ENCODE data around the gene USP1. TPM values are rescaled to one million over a fixed set of nuclear protein-coding genes. Genes with fewer than 3 reads are reported as not detected.

USP1 gene
- total RNA-seq: 9.6 and 14.8 TPM in 2 replicates

- peak; percentile 99 for DNase-seq (ENCODE audit: extremely low read depth, low read depth, low spot score)
These were observed at the start of gene USP1 for GRCh38 chr1:62436466-62437272. Gene USP1 (plus strand): TSS chr1:62437049. CDS start chr1:62439868, 2,819 bp downstream.

- DNase-seq (ENCODE audit: extremely low read depth, low read depth, low spot score): no peak
These were observed 47.3 kb upstream of the USP1 start for GRCh38 chr1:62389531-62389930.

GRCh38 chr1:62390071-62390470 lies 46.8 kb upstream of the USP1 start:
- DNase-seq (ENCODE audit: extremely low read depth, low read depth, low spot score): no peak

- DNase-seq (ENCODE audit: extremely low read depth, low read depth, low spot score): no peak
These were observed 45.4 kb upstream of the USP1 start for GRCh38 chr1:62391369-62391971.

GRCh38 chr1:62392951-62393350 lies 43.9 kb upstream of the USP1 start:
- no peak for DNase-seq (ENCODE audit: extremely low read depth, low read depth, low spot score)

- DNase-seq (ENCODE audit: extremely low read depth, low read depth, low spot score): no peak
These were observed 42.2 kb upstream of the USP1 start for GRCh38 chr1:62394646-62395045.

- DNase-seq (ENCODE audit: extremely low read depth, low read depth, low spot score): no peak
These were observed 41.6 kb upstream of the USP1 start for GRCh38 chr1:62395291-62395690.

- DNase-seq (ENCODE audit: extremely low read depth, low read depth, low spot score): no peak
These were observed 40.0 kb upstream of the USP1 start for GRCh38 chr1:62396871-62397270.

GRCh38 chr1:62397301-62397700 lies 39.5 kb upstream of the USP1 start:
- no peak for DNase-seq (ENCODE audit: extremely low read depth, low read depth, low spot score)

GRCh38 chr1:62398377-62398776 lies 38.5 kb upstream of the USP1 start:
- no peak for DNase-seq (ENCODE audit: extremely low read depth, low read depth, low spot score)

GRCh38 chr1:62401034-62401760 lies 35.7 kb upstream of the USP1 start:
- DNase-seq (ENCODE audit: extremely low read depth, low read depth, low spot score): no peak

GRCh38 chr1:62405247-62405646 lies 31.6 kb upstream of the USP1 start:
- no peak for DNase-seq (ENCODE audit: extremely low read depth, low read depth, low spot score)

GRCh38 chr1:62406576-62406975 lies 30.3 kb upstream of the USP1 start:
- DNase-seq (ENCODE audit: extremely low read depth, low read depth, low spot score): no peak

GRCh38 chr1:62407398-62408009 lies 29.3 kb upstream of the USP1 start:
- peak; percentile 16 for DNase-seq (ENCODE audit: extremely low read depth, low read depth, low spot score)

- DNase-seq (ENCODE audit: extremely low read depth, low read depth, low spot score): no peak
These were observed 21.2 kb upstream of the USP1 start for GRCh38 chr1:62415687-62416086.

- no peak for DNase-seq (ENCODE audit: extremely low read depth, low read depth, low spot score)
These were observed 19.4 kb upstream of the USP1 start for GRCh38 chr1:62417351-62417999.

- no peak for DNase-seq (ENCODE audit: extremely low read depth, low read depth, low spot score)
These were observed 16.6 kb upstream of the USP1 start for GRCh38 chr1:62420214-62420613.

GRCh38 chr1:62423580-62424242 lies 13.1 kb upstream of the USP1 start:
- no peak for DNase-seq (ENCODE audit: extremely low read depth, low read depth, low spot score)

GRCh38 chr1:62424411-62424810 lies 12.4 kb upstream of the USP1 start:
- DNase-seq (ENCODE audit: extremely low read depth, low read depth, low spot score): no peak

- DNase-seq (ENCODE audit: extremely low read depth, low read depth, low spot score): no peak
These were observed 11.8 kb upstream of the USP1 start for GRCh38 chr1:62425041-62425440.

All from glomerular endothelial cell (primary cell).